Activated naive CD8-positive, alpha-beta T cell treated with anti-CD3 and anti-CD28 coated beads, Interleukin-2, amount 10 ng/mL, durations not matched to agents 7 days and 5 days (primary cell): ENCODE measurements around the gene NEURL3. TPM values are rescaled to one million over a fixed set of nuclear protein-coding genes. Genes with fewer than 3 reads are reported as not detected.
"Not testable (repeated sequence)": the region's sequence is repeated elsewhere in the genome, so short reads cannot be mapped to it uniquely, and the experiment has no call there.

Experiments
- ATAC-seq: fragments of 150-1000 bp; cut with Tn5 transposase; one replicate; pipeline ENCODE4 v1.10.0; 2021; ENCODE audit warnings: low read depth, moderate library complexity
- POLR2A ChIA-PET: fragments of 350-600 bp; sonication (Branson Sonifier 250); formaldehyde crosslinking; loops from one replicate; lab custom pipeline; 2021; ENCODE audit warnings: antibody characterized with exemption; lab: Charles Lee
- DNase-seq: peaks from one replicate; pipeline ENCODE4 v3.0.0; 2021
- H3K27ac Mint-ChIP-seq: one replicate; pipeline ENCODE4 v1.8.0; 2022; ENCODE audit warnings: mild to moderate bottlenecking, mixed read lengths
- H3K27me3 Mint-ChIP-seq: one replicate; pipeline ENCODE4 v1.8.0; 2022; ENCODE audit warnings: mild to moderate bottlenecking, moderate library complexity, mixed read lengths
- H3K36me3 Mint-ChIP-seq: one replicate; pipeline ENCODE4 v1.8.0; 2021; ENCODE audit warnings: mild to moderate bottlenecking, mixed read lengths
- H3K4me1 Mint-ChIP-seq: one replicate; pipeline ENCODE4 v1.8.0; 2021; ENCODE audit warnings: mixed read lengths
- H3K4me3 Mint-ChIP-seq: one replicate; pipeline ENCODE4 v1.8.0; 2022; ENCODE audit warnings: mild to moderate bottlenecking, moderate library complexity, mixed read lengths
- H3K9me3 Mint-ChIP-seq: one replicate; pipeline ENCODE4 v1.8.0; 2021; ENCODE audit warnings: mixed read lengths
- total RNA-seq, 2 experiments: library from RNA; stranded (reverse); gene quantifications; one replicate each; pipeline ENCODE4 v1.2.3, GENCODE V29; 2021

The NEURL3 gene
- total RNA-seq, 2 experiments from 2014 or later: 0.17 TPM; not detected in 1

GRCh38 chr2:96506907-96507240, 1.7 kb upstream of the NEURL3 start:
- DNase-seq (peak; percentile 20), ATAC-seq (no peak)
- Mint-ChIP-seq H3K27ac (no peak overlapping the region), H3K4me3 (no peak overlapping the region), H3K4me1 (peaks cover 21% of the 10 kb centered on the region), H3K9me3 (no peaks in the 10 kb centered on the region), H3K27me3 (peaks cover 7% of the 10 kb centered on the region), H3K36me3 (no peaks in the 10 kb centered on the region)
- POLR2A ChIA-PET: interaction anchor here (1.3 kb wide), 1 partner anchor 99 kb away, joined by 6 read pairs; no protein-coding TSS in a partner anchor

- peak; percentile 12 for DNase-seq
- Mint-ChIP-seq H3K27ac (no peak overlapping the region), H3K4me1 (peaks cover 27% of the 10 kb centered on the region), H3K36me3 (no peaks in the 10 kb centered on the region), H3K4me3 (no peak overlapping the region), H3K27me3 (peaks cover 7% of the 10 kb centered on the region), H3K9me3 (no peaks in the 10 kb centered on the region)
- ATAC-seq: no peak
- POLR2A ChIA-PET: interaction anchor here (0.9 to 1.5 kb wide), 2 partner anchors 32 to 99 kb away, joined by 3 read pairs; no protein-coding TSS in a partner anchor
These were observed 1.1 kb upstream of the NEURL3 start for GRCh38 chr2:96506016-96506906.

GRCh38 chr2:96503637-96504243, 1.4 kb downstream of the NEURL3 start:
- Mint-ChIP-seq H3K27ac (no peak overlapping the region), H3K9me3 (no peaks in the 10 kb centered on the region), H3K36me3 (peaks cover 3% of the 10 kb centered on the region), H3K27me3 (peaks cover 3% of the 10 kb centered on the region), H3K4me3 (no peak overlapping the region), H3K4me1 (peaks cover 20% of the 10 kb centered on the region)
- DNase-seq (no peak), ATAC-seq (no peak)
- POLR2A ChIA-PET: no interaction called here

DNA sequence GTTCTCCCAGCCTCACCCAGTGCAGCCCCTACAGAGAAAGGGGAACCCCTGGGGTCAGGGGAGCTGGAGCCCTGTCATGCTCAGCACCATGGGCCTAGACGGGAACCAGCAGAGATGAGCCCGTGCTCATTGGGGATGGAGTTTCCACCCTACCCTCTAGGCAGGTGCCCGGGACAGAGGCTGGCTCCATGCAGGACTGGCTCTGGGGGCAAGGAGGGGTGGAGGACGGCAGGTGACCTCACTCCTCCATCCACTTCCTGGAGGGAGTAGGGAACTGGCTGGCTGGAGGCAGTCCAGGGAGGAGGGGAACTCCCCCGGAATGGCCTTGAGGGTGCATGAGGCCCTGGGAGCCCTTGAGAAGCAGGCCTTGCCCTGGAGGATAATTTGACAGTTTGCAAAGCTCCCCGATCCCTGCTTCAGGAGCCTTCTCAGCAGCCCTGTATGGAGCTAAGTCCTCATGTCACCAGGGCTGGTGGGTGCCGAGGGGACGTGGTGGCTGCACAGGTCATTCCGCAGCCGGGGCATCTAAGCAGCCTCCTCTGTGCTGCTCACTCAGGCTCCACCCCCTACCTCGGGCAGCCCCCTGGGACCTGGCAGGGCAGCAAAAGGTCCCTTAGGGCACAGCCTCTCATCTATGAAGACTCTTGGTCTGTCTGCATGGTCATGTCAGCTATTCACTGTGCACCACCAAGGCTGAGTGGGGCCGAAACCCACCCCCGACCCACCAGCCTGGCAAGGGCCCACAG, 2.1 kb downstream of the NEURL3 start:
- no peak for DNase-seq
- H3K4me3 Mint-ChIP-seq: no peak overlapping the region
- POLR2A ChIA-PET: no interaction called here
- H3K36me3 Mint-ChIP-seq: peaks cover 3% of the 10 kb centered on the region
- no peak for ATAC-seq
- no peak overlapping the region for H3K27ac Mint-ChIP-seq
- H3K9me3 Mint-ChIP-seq: no peaks in the 10 kb centered on the region
- H3K4me1 Mint-ChIP-seq: peaks cover 20% of the 10 kb centered on the region
- peaks cover 3% of the 10 kb centered on the region for H3K27me3 Mint-ChIP-seq

- Mint-ChIP-seq H3K36me3 (peaks cover 4% of the 10 kb centered on the region), H3K27me3 (peaks cover 3% of the 10 kb centered on the region), H3K4me1 (peaks cover 16% of the 10 kb centered on the region), H3K27ac (peak overlapping the region; percentile 82), H3K9me3 (no peaks in the 10 kb centered on the region), H3K4me3 (peak overlapping the region; percentile 22)
- no peak for ATAC-seq
- POLR2A ChIA-PET: interaction anchor here (0.6 kb wide), 1 partner anchor 34 kb away, joined by 5 read pairs; no protein-coding TSS in a partner anchor
- DNase-seq: no peak
These were observed 3.0 kb downstream of the NEURL3 start for GRCh38 chr2:96501886-96502810.

GRCh38 chr2:96501471-96501874, 3.7 kb downstream of the NEURL3 start:
- Mint-ChIP-seq H3K4me3 (peak overlapping the region; percentile 22), H3K27ac (peak overlapping the region; percentile 82), H3K4me1 (peaks cover 16% of the 10 kb centered on the region), H3K9me3 (no peaks in the 10 kb centered on the region), H3K36me3 (peaks cover 4% of the 10 kb centered on the region), H3K27me3 (peaks cover 3% of the 10 kb centered on the region)
- POLR2A ChIA-PET: interaction anchor here (0.6 kb wide), 1 partner anchor 34 kb away, joined by 5 read pairs; no protein-coding TSS in a partner anchor
- DNase-seq: no peak
- ATAC-seq: peak; percentile 84

DNA sequence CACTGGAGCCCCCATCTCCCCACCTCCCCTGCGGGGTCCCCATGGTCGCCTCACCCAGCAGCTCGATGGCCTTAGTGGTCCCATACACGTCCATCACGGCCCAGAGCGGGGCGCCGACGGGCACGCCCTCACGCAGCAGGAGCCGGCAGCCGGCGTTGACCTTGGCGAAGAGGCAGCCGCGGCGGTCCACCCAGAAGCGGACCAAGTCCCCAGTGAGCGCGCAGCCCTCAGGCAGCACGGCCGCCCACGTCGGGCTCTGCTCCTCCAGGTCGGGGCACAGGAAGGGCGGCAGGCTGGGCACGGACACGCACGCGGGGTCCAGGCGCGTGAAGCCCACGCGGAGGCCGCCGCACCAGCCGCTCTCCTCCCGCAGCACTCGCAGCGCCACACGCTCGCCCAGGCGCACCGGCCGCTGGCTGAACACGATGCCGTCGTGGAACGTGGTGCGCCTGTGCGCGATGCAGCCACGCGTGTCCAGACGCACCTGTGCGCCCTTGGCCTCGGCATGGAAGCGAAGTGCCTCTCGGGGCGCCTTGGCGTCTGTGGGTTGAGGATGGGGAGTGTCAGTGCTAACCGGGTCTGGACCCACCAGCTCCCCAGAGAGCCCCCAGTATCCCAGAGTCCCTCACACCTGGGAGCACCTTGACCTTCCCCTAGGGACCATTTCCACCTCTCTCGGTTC, 4.6 kb downstream of the NEURL3 start:
- no peak overlapping the region for H3K27ac Mint-ChIP-seq
- H3K4me3 Mint-ChIP-seq: no peak overlapping the region
- POLR2A ChIA-PET: interaction anchor here (0.6 kb wide), 1 partner anchor 160 kb away, joined by 7 read pairs; no protein-coding TSS in a partner anchor
- peaks cover 4% of the 10 kb centered on the region for H3K9me3 Mint-ChIP-seq
- ATAC-seq (no peak), DNase-seq (no peak)
- H3K27me3 Mint-ChIP-seq: peaks cover 3% of the 10 kb centered on the region
- H3K4me1 Mint-ChIP-seq: peaks cover 16% of the 10 kb centered on the region
- peaks cover 9% of the 10 kb centered on the region for H3K36me3 Mint-ChIP-seq

GRCh38 chr2:96499061-96499960, 5.8 kb downstream of the NEURL3 start:
- Mint-ChIP-seq H3K27me3 (peaks cover 3% of the 10 kb centered on the region), H3K27ac (no peak overlapping the region), H3K4me3 (no peak overlapping the region), H3K4me1 (peaks cover 16% of the 10 kb centered on the region), H3K36me3 (peaks cover 15% of the 10 kb centered on the region), H3K9me3 (peaks cover 8% of the 10 kb centered on the region)
- POLR2A ChIA-PET: interaction anchor here (0.6 kb wide), 1 partner anchor 159 kb away, joined by 7 read pairs; no protein-coding TSS in a partner anchor
- DNase-seq: no peak
- no peak for ATAC-seq

GRCh38 chr2:96498611-96499010, 6.5 kb downstream of the NEURL3 start:
- H3K9me3 Mint-ChIP-seq: peaks cover 13% of the 10 kb centered on the region
- H3K4me3 Mint-ChIP-seq, ATAC-seq, POLR2A ChIA-PET, H3K27me3 Mint-ChIP-seq, DNase-seq, H3K27ac Mint-ChIP-seq: not testable (repeated sequence)
- peaks cover 18% of the 10 kb centered on the region for H3K36me3 Mint-ChIP-seq
- peaks cover 16% of the 10 kb centered on the region for H3K4me1 Mint-ChIP-seq

DNA sequence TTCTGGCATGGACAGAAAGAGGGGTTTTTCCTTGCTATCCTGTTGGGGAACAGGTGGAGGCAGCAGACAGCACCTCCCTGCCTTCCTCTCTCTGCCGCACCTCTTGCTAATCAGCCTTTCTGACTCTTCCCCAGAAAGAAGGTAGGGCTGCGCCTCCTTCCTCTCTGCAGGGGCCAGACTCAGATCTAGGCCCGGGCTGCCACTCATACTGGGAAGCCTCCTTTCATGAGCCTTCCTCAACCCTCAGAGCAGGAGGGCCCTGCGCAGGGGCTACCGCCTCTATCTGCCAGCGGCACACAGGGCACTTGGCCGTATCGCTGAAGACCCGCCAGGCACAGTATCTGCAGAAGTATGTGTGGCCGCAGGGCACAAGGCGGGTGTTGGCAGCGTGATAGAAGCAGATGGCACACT, 7.1 kb downstream of the NEURL3 start:
- POLR2A ChIA-PET: no interaction called here
- peaks cover 21% of the 10 kb centered on the region for H3K36me3 Mint-ChIP-seq
- peaks cover 16% of the 10 kb centered on the region for H3K4me1 Mint-ChIP-seq
- no peak for ATAC-seq
- H3K27me3 Mint-ChIP-seq: peaks cover 3% of the 10 kb centered on the region
- H3K27ac Mint-ChIP-seq: no peak overlapping the region
- no peak for DNase-seq
- H3K9me3 Mint-ChIP-seq: peaks cover 13% of the 10 kb centered on the region
- no peak overlapping the region for H3K4me3 Mint-ChIP-seq

- H3K4me3 Mint-ChIP-seq: no peak overlapping the region
- H3K9me3 Mint-ChIP-seq: peaks cover 13% of the 10 kb centered on the region
- H3K27me3 Mint-ChIP-seq: peaks cover 2% of the 10 kb centered on the region
- ATAC-seq (no peak), DNase-seq (no peak)
- peaks cover 23% of the 10 kb centered on the region for H3K36me3 Mint-ChIP-seq
- POLR2A ChIA-PET: no interaction called here
- H3K4me1 Mint-ChIP-seq: peaks cover 9% of the 10 kb centered on the region
- no peak overlapping the region for H3K27ac Mint-ChIP-seq
These were observed 9.1 kb downstream of the NEURL3 start for GRCh38 chr2:96495982-96496629.
